NCI-H526 treated with DMSO at 0.1 percent for 48 hours (cell line): ENCODE results near the gene GLI3.

Source experiments
- DNase-seq: peaks from one replicate; lab custom pipeline; 2025; lab: John Stamatoyannopoulos, UW

The GLI3 gene

GRCh38 chr7:42033480-42033879 is 203.5 kb downstream of the GLI3 start:
- DNase-seq = no peak

GRCh38 chr7:42029405-42029804 is 207.6 kb downstream of the GLI3 start:
- DNase-seq = no peak

GRCh38 chr7:42027521-42027920 is 209.5 kb downstream of the GLI3 start:
- DNase-seq = no peak

- no peak for DNase-seq
These were observed 210.3 kb downstream of the GLI3 start for GRCh38 chr7:42026622-42027197.

- DNase-seq = no peak
These were observed 211.2 kb downstream of the GLI3 start for GRCh38 chr7:42025635-42026375.

GRCh38 chr7:42024537-42024936 is 212.5 kb downstream of the GLI3 start:
- DNase-seq = no peak

GRCh38 chr7:42023262-42023661 is 213.7 kb downstream of the GLI3 start:
- no peak for DNase-seq

- no peak for DNase-seq
These were observed 214.2 kb downstream of the GLI3 start for GRCh38 chr7:42022791-42023190.

- no peak for DNase-seq
These were observed 215.0 kb downstream of the GLI3 start for GRCh38 chr7:42022056-42022455.

GRCh38 chr7:42021631-42022030 is 215.4 kb downstream of the GLI3 start:
- no peak for DNase-seq

GRCh38 chr7:42020061-42020460 is 216.9 kb downstream of the GLI3 start:
- no peak for DNase-seq

GRCh38 chr7:42017349-42017986 is 219.5 kb downstream of the GLI3 start:
- no peak for DNase-seq

- DNase-seq = no peak
These were observed 220.5 kb downstream of the GLI3 start for GRCh38 chr7:42016517-42016916.

GRCh38 chr7:42014625-42015618 is 222.1 kb downstream of the GLI3 start:
- DNase-seq = peak; percentile 19

- no peak for DNase-seq
These were observed 224.1 kb downstream of the GLI3 start for GRCh38 chr7:42012786-42013360.

GRCh38 chr7:42012313-42012712 is 224.7 kb downstream of the GLI3 start:
- no peak for DNase-seq

- no peak for DNase-seq
These were observed 225.2 kb downstream of the GLI3 start for GRCh38 chr7:42011846-42012245.

GRCh38 chr7:42010751-42011150 is 226.3 kb downstream of the GLI3 start:
- no peak for DNase-seq

- DNase-seq = no peak
These were observed 230.1 kb downstream of the GLI3 start for GRCh38 chr7:42006801-42007513.

GRCh38 chr7:42002654-42003053 is 234.4 kb downstream of the GLI3 start:
- no peak for DNase-seq

- no peak for DNase-seq
These were observed 237.2 kb downstream of the GLI3 start for GRCh38 chr7:41999736-42000283.
